Lung (tissue), 12 donors: ENCODE results near the gene ADAMTSL1. TPM values are rescaled to one million over a fixed set of nuclear protein-coding genes. Genes with fewer than 3 reads are reported as not detected.

Source experiments
- ATAC-seq: fragments of 200-7000 bp; cut with Tn5 transposase; one replicate; pipeline ENCODE4 v1.9.1; 2020; ENCODE audit warnings: moderate number of reproducible peaks; ENCODE audit not compliant: insufficient read depth, low FRiP score
- DNase-seq, 3 donors: peaks; one replicate each; pipeline ENCODE4 v3.0.0-alpha.2; 2013 to 2017
- H3K27ac ChIP-seq, 2 donors: one replicate each; pipeline ENCODE4 v1.5.1; 2013; ENCODE audit warnings: mild to moderate bottlenecking in 2 of 2, moderate library complexity in 2 of 2, control low read depth in 1 of 2, inconsistent platforms in 1 of 2, low read depth in 1 of 2, low read length in 1 of 2
- H3K27me3 ChIP-seq, 3 donors: one replicate each; pipeline ENCODE4 v1.5.1; 2013; ENCODE audit warnings: low read length in 2 of 3; ENCODE audit not compliant: control insufficient read depth in 3 of 3, insufficient read depth in 3 of 3
- H3K36me3 ChIP-seq, 4 donors: one replicate each; pipeline ENCODE4 v1.5.1; 2013; ENCODE audit warnings: low read length in 4 of 4, mild to moderate bottlenecking in 1 of 4, moderate library complexity in 1 of 4; ENCODE audit not compliant: control insufficient read depth in 4 of 4, insufficient read depth in 4 of 4
- H3K4me1 ChIP-seq, 5 donors: one replicate each; pipeline ENCODE4 v1.5.1; 2013; ENCODE audit warnings: low read length in 5 of 5, mild to moderate bottlenecking in 2 of 5, moderate library complexity in 1 of 5; ENCODE audit not compliant: control insufficient read depth in 5 of 5, insufficient read depth in 5 of 5
- H3K4me3 ChIP-seq: one replicate; pipeline ENCODE4 v1.5.1; 2013; ENCODE audit warnings: mild to moderate bottlenecking, control low read depth, moderate library complexity
- H3K9ac ChIP-seq, 2 donors: one replicate each; pipeline ENCODE4 v1.5.1; 2013; ENCODE audit warnings: low read length in 2 of 2, control low read depth in 1 of 2; ENCODE audit not compliant: insufficient read depth in 1 of 2
- H3K9me3 ChIP-seq, 4 donors: one replicate each; pipeline ENCODE4 v1.5.1; 2013; ENCODE audit warnings: low read length in 3 of 4, mild to moderate bottlenecking in 1 of 4, moderate library complexity in 1 of 4; ENCODE audit not compliant: control insufficient read depth in 4 of 4, insufficient read depth in 3 of 4
- CTCF ChIP-seq: IDR thresholded peaks from 2 replicates; pipeline ENCODE4 v1.5.1; 2012; ENCODE audit warnings: mild to moderate bottlenecking; ENCODE audit errors: control extremely low read depth, extremely low read depth
- WGBS, 2 donors: extraction: QIAGEN DNeasy Blood & Tissue Kit; methylation state at CpG; one replicate each; pipeline ENCODE4 v1.1.7; 2013; 5-methylcytosine and 5-hydroxymethylcytosine counted together
- polyA plus RNA-seq, 2 donors: library from polyadenylated mRNA; stranded (reverse); fragments of 200-250 nt; gene quantifications; one replicate each; pipeline ENCODE4 v1.2.1, GENCODE V29; 2013
- total RNA-seq, 2 donors: library from RNA; depleted of rRNA in 1 of 2; stranded (reverse); fragments of >200 nt in 1 of 2; gene quantifications; one replicate each; pipeline ENCODE4 v1.2.1, GENCODE V29; 2014 to 2021
- donor health status: control.
- donor health status: control.
- donor health status: Bipolar disorder and iron deficiency.
- donor health status: healthy.
- donor health status: DM: yes; HTN: yes; CAD: no.

The ADAMTSL1 gene
- total and polyA plus RNA-seq, 4 donors = 0.25 to 36.2 (median 1.4) TPM

GRCh38 chr9:18826248-18826647 is 352.3 kb downstream of the ADAMTSL1 start:
- Histone ChIP-seq H3K9me3 (no peaks in the 10 kb centered on the region), H3K9ac (no peak overlapping the region), H3K4me1 (peaks cover 4 to 15% (median 5%) of the 10 kb centered on the region in 5 donors), H3K27ac (peak overlapping the region in 1 of 2 donors; percentile 13), H3K36me3 (no peaks in the 10 kb centered on the region), H3K4me3 (no peak overlapping the region), H3K27me3 (no peaks in the 10 kb centered on the region)
- TF ChIP-seq CTCF = no peak
- DNase-seq = no peak
- ATAC-seq = no peak
- WGBS, 2 donors = 79 to 90% methylated on average over 6 of the region's 6 CpGs

- 92 to 95% methylated on average over 3 of the region's 3 CpGs for WGBS, 2 donors
- ATAC-seq (no peak), DNase-seq (no peak)
- TF ChIP-seq CTCF = no peak
- Histone ChIP-seq H3K9ac (no peak overlapping the region), H3K27me3 (no peaks in the 10 kb centered on the region), H3K4me3 (no peak overlapping the region), H3K4me1 (peaks cover 4 to 15% (median 5%) of the 10 kb centered on the region in 5 donors), H3K9me3 (no peaks in the 10 kb centered on the region), H3K36me3 (no peaks in the 10 kb centered on the region), H3K27ac (no peak overlapping the region)
Observed at GRCh38 chr9:18829066-18829465, 355.1 kb downstream of the ADAMTSL1 start.

GRCh38 chr9:18829873-18830272 is 355.9 kb downstream of the ADAMTSL1 start:
- no peak for TF ChIP-seq CTCF
- 82 to 88% methylated on average over 5 of the region's 5 CpGs for WGBS, 2 donors

GRCh38 chr9:18834740-18835361 is 360.9 kb downstream of the ADAMTSL1 start:
- no peaks in the 10 kb centered on the region for H3K27me3 ChIP-seq
- no peak overlapping the region for H3K4me3 ChIP-seq
- WGBS, 2 donors = 92% methylated on average over 4 of the region's 4 CpGs
- ATAC-seq (no peak), DNase-seq (no peak)
- H3K9ac ChIP-seq = no peak overlapping the region
- H3K9me3 ChIP-seq = no peaks in the 10 kb centered on the region
- no peaks in the 10 kb centered on the region for H3K4me1 ChIP-seq
- TF ChIP-seq CTCF = no peak
- H3K27ac ChIP-seq = no peak overlapping the region
- H3K36me3 ChIP-seq = no peaks in the 10 kb centered on the region

More at GRCh38 chr9:18829873-18830272, 355.9 kb downstream of the ADAMTSL1 start:
- DNase-seq (no peak), ATAC-seq (no peak)
- no peak overlapping the region for H3K9ac ChIP-seq
- no peaks in the 10 kb centered on the region for H3K27me3 ChIP-seq
- no peaks in the 10 kb centered on the region for H3K36me3 ChIP-seq
- no peak overlapping the region for H3K27ac ChIP-seq
- H3K4me1 ChIP-seq = peaks cover 3 to 14% (median 5%) of the 10 kb centered on the region in 5 donors
- no peak overlapping the region for H3K4me3 ChIP-seq
- no peaks in the 10 kb centered on the region for H3K9me3 ChIP-seq
